ENCODE data around the gene RABGAP1L. TPM values are rescaled to one million over a fixed set of nuclear protein-coding genes. Genes with fewer than 3 reads are reported as not detected.

RABGAP1L gene
- total RNA-seq, 1 donor from 2014 or later = 46.0 TPM

GRCh38 chr1:174912264-174912663, 752.9 kb downstream of the RABGAP1L start:
- Mint-ChIP-seq H3K36me3 (no peaks in the 10 kb centered on the region), H3K27ac (no peak overlapping the region), H3K4me3 (no peak overlapping the region), H3K9me3 (no peaks in the 10 kb centered on the region), H3K27me3 (ENCODE audit: insufficient read depth, low read depth) (no peaks in the 10 kb centered on the region), H3K4me1 (no peaks in the 10 kb centered on the region)
- TF ChIP-seq EZH2 (IDR thresholded peaks at IDR 0.05) (no peak), EZH2phosphoT487 (IDR thresholded peaks at IDR 0.05) (no peak)
- Histone ChIP-seq H3K9ac (no peak overlapping the region), H3K4me3 (no peak overlapping the region), H3K79me2 (ENCODE audit: low read depth) (peaks cover 16% of the 10 kb centered on the region), H3F3A (ENCODE audit: low read depth) (no peaks in the 10 kb centered on the region), H4K20me1 (ENCODE audit: low read depth) (no peaks in the 10 kb centered on the region), H3K27me3 (no peaks in the 10 kb centered on the region), H2AFZ (replicated peaks) (no peak overlapping the region), H3K27ac (no peak overlapping the region), H3K9me3 (ENCODE audit: low read depth) (no peaks in the 10 kb centered on the region), H3K36me3 (no peaks in the 10 kb centered on the region), H3K4me2 (no peak overlapping the region), H3K4me1 (peaks cover 15% of the 10 kb centered on the region)
- no peak for DNase-seq (ENCODE audit: low spot score)

- Histone ChIP-seq H3K9ac (no peak overlapping the region), H3K27ac (no peak overlapping the region), H3K4me2 (no peak overlapping the region), H3K27me3 (no peaks in the 10 kb centered on the region), H3K36me3 (no peaks in the 10 kb centered on the region), H4K20me1 (ENCODE audit: low read depth) (no peaks in the 10 kb centered on the region), H2AFZ (replicated peaks) (no peak overlapping the region), H3F3A (ENCODE audit: low read depth) (no peaks in the 10 kb centered on the region), H3K4me3 (no peak overlapping the region), H3K4me1 (peaks cover 15% of the 10 kb centered on the region), H3K9me3 (ENCODE audit: low read depth) (no peaks in the 10 kb centered on the region), H3K79me2 (ENCODE audit: low read depth) (peaks cover 16% of the 10 kb centered on the region)
- TF ChIP-seq EZH2 (IDR thresholded peaks at IDR 0.05) (no peak), CTCF (IDR thresholded peaks at IDR 0.05) (no peak), EZH2phosphoT487 (IDR thresholded peaks at IDR 0.05) (no peak)
- Mint-ChIP-seq H3K27ac (no peak overlapping the region), H3K9me3 (no peaks in the 10 kb centered on the region), H3K4me3 (no peak overlapping the region), H3K27me3 (ENCODE audit: insufficient read depth, low read depth) (no peaks in the 10 kb centered on the region), H3K4me1 (no peaks in the 10 kb centered on the region), H3K36me3 (no peaks in the 10 kb centered on the region)
- no peak for DNase-seq (ENCODE audit: low spot score)
Observed at GRCh38 chr1:174913225-174913903, 754.0 kb downstream of the RABGAP1L start.

- Histone ChIP-seq H3K4me1 (peaks cover 15% of the 10 kb centered on the region), H3K9ac (no peak overlapping the region), H3K27ac (no peak overlapping the region), H4K20me1 (ENCODE audit: low read depth) (no peaks in the 10 kb centered on the region), H3K9me3 (ENCODE audit: low read depth) (no peaks in the 10 kb centered on the region), H3K79me2 (ENCODE audit: low read depth) (peaks cover 19% of the 10 kb centered on the region), H2AFZ (replicated peaks) (no peak overlapping the region), H3K36me3 (no peaks in the 10 kb centered on the region), H3K4me2 (no peak overlapping the region), H3F3A (ENCODE audit: low read depth) (no peaks in the 10 kb centered on the region), H3K4me3 (no peak overlapping the region), H3K27me3 (no peaks in the 10 kb centered on the region)
- H3K36me3 Mint-ChIP-seq = no peaks in the 10 kb centered on the region
- H3K9me3 Mint-ChIP-seq = peaks cover 1% of the 10 kb centered on the region
- no peaks in the 10 kb centered on the region for H3K4me1 Mint-ChIP-seq
- no peak for DNase-seq (ENCODE audit: low spot score)
- H3K27me3 Mint-ChIP-seq (ENCODE audit: insufficient read depth, low read depth) = no peaks in the 10 kb centered on the region
- TF ChIP-seq CTCF (IDR thresholded peaks at IDR 0.05) (no peak), EZH2phosphoT487 (IDR thresholded peaks at IDR 0.05) (no peak), EZH2 (IDR thresholded peaks at IDR 0.05) (no peak)
- no peak overlapping the region for H3K4me3 Mint-ChIP-seq
- H3K27ac Mint-ChIP-seq = no peak overlapping the region
Observed at GRCh38 chr1:174914991-174915390, 755.7 kb downstream of the RABGAP1L start.

GRCh38 chr1:174916846-174917245, 757.5 kb downstream of the RABGAP1L start:
- Mint-ChIP-seq H3K27ac (no peak overlapping the region), H3K4me1 (no peaks in the 10 kb centered on the region), H3K9me3 (peaks cover 3% of the 10 kb centered on the region), H3K4me3 (no peak overlapping the region), H3K36me3 (no peaks in the 10 kb centered on the region), H3K27me3 (ENCODE audit: insufficient read depth, low read depth) (no peaks in the 10 kb centered on the region)
- Histone ChIP-seq H3K36me3 (no peaks in the 10 kb centered on the region), H3K4me2 (no peak overlapping the region), H3K4me1 (peaks cover 15% of the 10 kb centered on the region), H3K9ac (no peak overlapping the region), H4K20me1 (ENCODE audit: low read depth) (no peaks in the 10 kb centered on the region), H2AFZ (replicated peaks) (no peak overlapping the region), H3K27me3 (no peaks in the 10 kb centered on the region), H3K4me3 (no peak overlapping the region), H3K79me2 (ENCODE audit: low read depth) (peaks cover 19% of the 10 kb centered on the region), H3F3A (ENCODE audit: low read depth) (no peaks in the 10 kb centered on the region), H3K27ac (no peak overlapping the region), H3K9me3 (ENCODE audit: low read depth) (no peaks in the 10 kb centered on the region)
- DNase-seq (ENCODE audit: low spot score) = no peak
- no peak for TF ChIP-seq EZH2 (IDR thresholded peaks at IDR 0.05)
- TF ChIP-seq CTCF (IDR thresholded peaks at IDR 0.05) = no peak
- TF ChIP-seq EZH2phosphoT487 (IDR thresholded peaks at IDR 0.05) = no peak
